ENCODE data around the gene TEX11.

DNA sequence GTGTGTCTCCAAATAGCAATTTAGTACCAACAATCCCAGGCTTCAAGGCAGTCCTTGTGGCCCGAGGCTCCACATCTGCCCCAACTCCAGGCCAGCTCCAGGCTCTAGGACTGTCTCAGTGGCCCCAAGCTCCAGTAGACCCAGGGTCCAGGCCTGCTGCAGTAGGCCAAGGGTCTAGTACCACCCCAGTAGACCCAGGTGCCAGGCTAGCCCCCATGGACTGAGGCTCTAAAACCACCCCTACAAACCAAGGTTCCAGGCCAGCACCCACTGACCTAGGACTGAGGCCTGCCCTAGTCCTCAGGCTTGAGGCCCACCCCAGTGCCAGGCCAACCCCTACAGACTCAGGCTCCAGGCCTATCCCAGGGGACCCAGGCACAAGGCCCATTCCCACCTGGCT lies 272.3 kb downstream of the TEX11 start:
- no peak for TF ChIP-seq CTCF (optimal IDR thresholded peaks at IDR 0.05 in 1 of 3, IDR thresholded peaks at IDR 0.05 in 1 of 3, conservative IDR thresholded peaks at IDR 0.05 in 1 of 3; ENCODE audit: extremely low read depth in 1 of 3, insufficient read depth in 2 of 3, low read length in 3 of 3)
- TF ChIP-seq EZH2 (IDR thresholded peaks at IDR 0.05; ENCODE audit: low read length): no peak
